Measurements from ENCODE around the gene OR52B6.

DNA sequence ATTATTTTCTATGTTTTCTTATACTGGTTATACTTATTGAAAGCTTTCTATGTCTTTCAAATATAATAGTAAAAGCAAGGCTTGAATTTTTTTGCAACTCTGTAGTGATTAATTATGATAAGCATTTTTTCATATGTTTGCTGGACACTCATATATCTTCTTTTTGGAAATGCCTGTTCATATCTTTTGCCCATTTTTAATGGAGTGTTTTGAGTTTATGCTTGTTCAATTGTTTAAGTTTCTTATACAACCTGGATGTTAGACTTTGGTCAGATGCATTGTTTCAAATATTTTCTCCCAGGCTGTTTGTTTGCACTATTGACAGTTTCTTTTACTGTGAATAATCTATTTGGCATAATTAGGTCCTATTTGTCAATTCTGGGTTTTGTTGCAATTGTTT lies 44.2 kb upstream of the OR52B6 start:
- TF ChIP-seq POLR2AphosphoS5 (IDR thresholded peaks at IDR 0.05; ENCODE audit: borderline replicate concordance, low read depth, low read length) (no peak), EZH2 (IDR thresholded peaks at IDR 0.05) (no peak), FOXP2 (optimal IDR thresholded peaks at IDR 0.05; ENCODE audit: control extremely low read depth, extremely low read length, insufficient read depth) (no peak)

Data from SK-N-MC (cell line).